Duodenal mucosa (tissue), 2 donors: ENCODE data around the gene CST9.
"Not testable (repeated sequence)": the region's sequence is repeated elsewhere in the genome, so short reads cannot be mapped to it uniquely, and the experiment has no call there.

Experiments
- H3K27ac ChIP-seq: one replicate; pipeline ENCODE4 v1.7.0; 2013; ENCODE audit warnings: low read depth, low read length
- H3K27me3 ChIP-seq, 2 donors: one replicate each; pipeline ENCODE4 v1.7.0; 2013; ENCODE audit warnings: low read length in 2 of 2, control low read depth in 1 of 2; ENCODE audit not compliant: insufficient read depth in 2 of 2, control insufficient read depth in 1 of 2
- H3K36me3 ChIP-seq, 2 donors: one replicate each; pipeline ENCODE4 v1.7.0; 2013; ENCODE audit warnings: low read length in 2 of 2, control low read depth in 1 of 2; ENCODE audit not compliant: insufficient read depth in 2 of 2, control insufficient read depth in 1 of 2
- H3K4me1 ChIP-seq, 2 donors: one replicate each; pipeline ENCODE4 v1.7.0; 2013; ENCODE audit warnings: low read length in 2 of 2, control low read depth in 1 of 2; ENCODE audit not compliant: insufficient read depth in 2 of 2, control insufficient read depth in 1 of 2
- H3K4me3 ChIP-seq, 2 donors: one replicate each; pipeline ENCODE4 v1.7.0; 2013; ENCODE audit warnings: low read length in 2 of 2, low read depth in 1 of 2
- H3K9ac ChIP-seq, 2 donors: one replicate each; pipeline ENCODE4 v1.7.0; 2013; ENCODE audit warnings: low read length in 2 of 2, low read depth in 1 of 2
- H3K9me3 ChIP-seq, 2 donors: one replicate each; pipeline ENCODE4 v1.7.0; 2013; ENCODE audit warnings: low read length in 2 of 2, control low read depth in 1 of 2; ENCODE audit not compliant: control insufficient read depth in 1 of 2

The CST9 gene

GRCh38 chr20:23588434-23589403 lies 17.0 kb downstream of the CST9 start:
- H3K9ac ChIP-seq, result no peak overlapping the region
- H3K36me3 ChIP-seq, result no peaks in the 10 kb centered on the region
- H3K27me3 ChIP-seq, result no peaks in the 10 kb centered on the region
- no peaks in the 10 kb centered on the region for H3K4me1 ChIP-seq
- no peak overlapping the region for H3K4me3 ChIP-seq
- no peaks in the 10 kb centered on the region for H3K9me3 ChIP-seq
- no peak overlapping the region for H3K27ac ChIP-seq

- Histone ChIP-seq H3K36me3 (no peaks in the 10 kb centered on the region), H3K4me1 (no peaks in the 10 kb centered on the region), H3K9ac (no peak overlapping the region), H3K9me3 (no peaks in the 10 kb centered on the region), H3K27me3 (no peaks in the 10 kb centered on the region), H3K27ac (no peak overlapping the region), H3K4me3 (no peak overlapping the region)
Measured at GRCh38 chr20:23587631-23588030, 18.1 kb downstream of the CST9 start.

DNA sequence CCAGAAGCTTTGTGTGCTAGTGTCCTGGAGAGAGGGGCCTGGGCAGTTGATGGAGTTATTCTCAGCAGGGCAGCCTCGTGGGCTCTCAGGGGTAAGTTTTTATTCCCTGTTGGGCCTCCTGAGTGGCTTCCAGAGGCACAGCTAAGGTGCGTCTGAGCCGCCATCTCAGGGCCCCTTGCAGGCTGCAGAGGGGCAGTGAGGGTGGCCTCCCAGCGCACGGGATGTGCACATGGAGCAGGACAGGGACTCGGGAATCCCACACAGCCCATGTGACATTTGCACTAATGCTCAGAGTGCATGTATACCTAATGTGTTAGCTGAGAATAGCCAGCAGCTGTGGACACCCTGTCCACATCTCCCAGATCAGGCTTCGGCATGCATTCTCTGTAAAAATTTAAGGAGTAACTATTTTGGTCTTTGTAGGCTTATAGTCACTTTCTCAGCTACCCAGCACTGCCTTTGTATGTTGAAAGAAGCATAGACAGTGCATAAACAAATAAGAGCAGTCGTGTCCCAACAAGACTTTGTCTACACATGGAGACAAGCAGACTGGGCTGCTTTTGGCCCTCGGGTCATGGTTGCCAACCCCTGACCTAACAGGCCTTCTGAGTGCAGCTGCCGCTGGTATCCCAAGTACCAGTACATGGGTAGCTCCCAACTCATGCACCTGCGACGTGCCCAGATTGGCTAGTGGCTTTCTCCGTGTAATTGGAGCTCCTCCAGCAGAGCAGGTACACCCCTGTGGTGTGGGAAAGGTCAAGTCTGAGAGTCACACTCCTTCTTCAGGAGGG lies 18.8 kb downstream of the CST9 start:
- H3K27me3 ChIP-seq, result no peaks in the 10 kb centered on the region
- H3K4me1 ChIP-seq, result no peaks in the 10 kb centered on the region
- H3K27ac ChIP-seq, result no peak overlapping the region
- no peak overlapping the region for H3K4me3 ChIP-seq
- H3K36me3 ChIP-seq, result no peaks in the 10 kb centered on the region
- H3K9me3 ChIP-seq, result no peaks in the 10 kb centered on the region
- H3K9ac ChIP-seq, result no peak overlapping the region

- Histone ChIP-seq H3K4me3 (no peak overlapping the region), H3K27me3 (no peaks in the 10 kb centered on the region), H3K27ac (no peak overlapping the region), H3K9ac (no peak overlapping the region), H3K36me3 (no peaks in the 10 kb centered on the region), H3K9me3 (no peaks in the 10 kb centered on the region), H3K4me1 (no peaks in the 10 kb centered on the region)
Measured at GRCh38 chr20:23585808-23586734, 19.6 kb downstream of the CST9 start.

DNA sequence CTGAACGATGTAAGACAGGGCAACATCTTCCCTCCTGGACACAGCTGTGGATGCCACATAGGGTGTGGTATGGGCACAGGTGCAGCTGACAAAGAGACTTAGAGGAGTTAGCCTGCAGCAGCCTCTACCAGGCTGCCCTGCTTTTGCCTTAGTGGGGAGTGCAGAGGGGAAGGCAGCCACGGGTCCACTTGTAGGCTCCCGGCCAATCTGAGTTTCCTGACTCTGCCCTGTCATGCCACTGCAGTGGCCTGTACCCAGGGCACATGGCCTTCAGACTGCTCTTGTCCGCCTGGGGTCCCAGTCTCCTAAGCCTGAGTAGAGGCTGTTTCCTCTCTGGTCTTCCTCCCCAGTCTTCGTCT lies 20.3 kb downstream of the CST9 start:
- Histone ChIP-seq H3K27me3 (no peaks in the 10 kb centered on the region), H3K4me1 (no peaks in the 10 kb centered on the region), H3K9ac (no peak overlapping the region)

GRCh38 chr20:23584434-23585199 lies 21.1 kb downstream of the CST9 start:
- Histone ChIP-seq H3K27me3 (no peaks in the 10 kb centered on the region), H3K9me3 (no peaks in the 10 kb centered on the region), H3K36me3 (no peaks in the 10 kb centered on the region), H3K27ac (no peak overlapping the region), H3K4me3 (no peak overlapping the region), H3K4me1 (no peaks in the 10 kb centered on the region), H3K9ac (no peak overlapping the region)

More for the DNA sequence above, 20.3 kb downstream of the CST9 start:
- Histone ChIP-seq H3K9me3 (no peaks in the 10 kb centered on the region), H3K4me3 (no peak overlapping the region), H3K36me3 (no peaks in the 10 kb centered on the region), H3K27ac (no peak overlapping the region)

DNA sequence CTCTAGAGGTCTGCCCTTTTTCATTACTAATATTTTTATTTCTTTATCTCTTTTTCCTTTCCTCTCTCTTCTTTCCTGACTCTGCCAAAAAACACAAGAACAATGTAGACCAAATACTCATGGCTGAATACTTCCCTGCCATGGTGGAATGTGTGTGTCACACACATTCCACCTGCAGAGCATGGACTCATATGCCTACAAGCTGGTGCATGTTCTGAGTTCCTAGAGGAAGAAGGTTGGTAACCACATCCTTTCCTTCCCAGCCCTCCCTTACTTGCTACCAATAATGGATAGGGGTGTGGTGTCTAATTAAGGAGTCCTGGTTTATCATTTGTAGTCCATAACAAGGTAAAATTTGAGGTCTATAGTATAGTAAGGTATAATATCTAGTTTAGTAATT lies 22.2 kb downstream of the CST9 start:
- no peaks in the 10 kb centered on the region for H3K4me1 ChIP-seq
- no peak overlapping the region for H3K4me3 ChIP-seq
- no peak overlapping the region for H3K9ac ChIP-seq
- no peaks in the 10 kb centered on the region for H3K36me3 ChIP-seq
- H3K9me3 ChIP-seq, result no peaks in the 10 kb centered on the region
- H3K27ac ChIP-seq, result no peak overlapping the region
- H3K27me3 ChIP-seq, result no peaks in the 10 kb centered on the region

GRCh38 chr20:23582293-23582692 lies 23.4 kb downstream of the CST9 start:
- no peak overlapping the region for H3K27ac ChIP-seq
- no peaks in the 10 kb centered on the region for H3K36me3 ChIP-seq
- no peaks in the 10 kb centered on the region for H3K9me3 ChIP-seq
- H3K27me3 ChIP-seq, result no peaks in the 10 kb centered on the region
- H3K9ac ChIP-seq, result no peak overlapping the region
- no peak overlapping the region for H3K4me3 ChIP-seq
- H3K4me1 ChIP-seq, result no peaks in the 10 kb centered on the region

- H3K27me3 ChIP-seq, H3K9me3 ChIP-seq, H3K4me1 ChIP-seq, H3K36me3 ChIP-seq, H3K9ac ChIP-seq, H3K4me3 ChIP-seq, H3K27ac ChIP-seq: not testable (repeated sequence)
Measured at GRCh38 chr20:23581833-23582232, 23.9 kb downstream of the CST9 start.
